Tibial nerve (tissue), 4 donors: Measurements from ENCODE around the gene TCF4. TPM values are rescaled to one million over a fixed set of nuclear protein-coding genes. Genes with fewer than 3 reads are reported as not detected.

Experiments used
- DNase-seq, 2 donors: peaks; one replicate each; pipeline ENCODE4 v3.0.0-alpha.2; 2019; ENCODE audit warnings: low spot score in 2 of 2
- H3K27ac ChIP-seq, 4 donors: fragments of 200-600 bp; sonication (generic) in 3 of 4; one replicate each; pipeline ENCODE4 v1.5.1; 2017 to 2019; ENCODE audit warnings: mild to moderate bottlenecking in 1 of 4
- H3K27me3 ChIP-seq, 2 donors: fragments of 200-600 bp; sonication (generic) in 1 of 2; one replicate each; pipeline versions ENCODE4 v1.5.1 to v1.6.0; 2017 to 2019
- H3K36me3 ChIP-seq, 3 donors: fragments of 200-600 bp; sonication (generic); one replicate each; pipeline ENCODE4 v1.5.1; 2018 to 2019
- H3K4me1 ChIP-seq, 4 donors: fragments of 200-600 bp; sonication (generic) in 3 of 4; one replicate each; pipeline ENCODE4 v1.5.1; 2017 to 2019
- H3K4me3 ChIP-seq, 4 donors: fragments of 200-600 bp; sonication (generic) in 3 of 4; one replicate each; pipeline ENCODE4 v1.5.1; 2017 to 2019; ENCODE audit warnings: mild to moderate bottlenecking in 1 of 4, moderate library complexity in 1 of 4
- H3K9me3 ChIP-seq, 4 donors: fragments of 200-600 bp; sonication (generic) in 3 of 4; one replicate each; pipeline ENCODE4 v1.5.1; 2017 to 2019
- EP300 ChIP-seq, 2 donors: sonication (generic); formaldehyde crosslinking; IDR thresholded peaks; one replicate each; pipeline ENCODE4 v1.6.1; 2017; ENCODE audit warnings: antibody characterized with exemption in 2 of 2, mild to moderate bottlenecking in 1 of 2
- POLR2A ChIP-seq, 2 donors: fragments of 450-650 bp; IDR thresholded peaks; one replicate each; pipeline ENCODE4 v1.6.1; 2017; ENCODE audit warnings: antibody characterized with exemption in 2 of 2, mild to moderate bottlenecking in 2 of 2, moderate library complexity in 2 of 2
- WGBS, 2 donors: methylation state at CpG; one replicate each; pipeline ENCODE4 v1.1.5; 2018; 5-methylcytosine and 5-hydroxymethylcytosine counted together
- total RNA-seq, 4 donors: library from RNA; depleted of rRNA; stranded (reverse); fragments of >200 nt; gene quantifications; one replicate each; pipeline ENCODE4 v1.1.0, GENCODE V29; 2016
- TF ChIP-seq, protein P1 (sequence below), 5 experiments: fragments of 200-600 bp in 3 of 5; fragments of 450-650 bp in 2 of 5; sonication (generic) in 3 of 5; IDR thresholded peaks; one replicate each; pipeline ENCODE4 v1.5.1; 2016 to 2019; ENCODE audit warnings: antibody characterized with exemption in 5 of 5, mild to moderate bottlenecking in 3 of 5, moderate library complexity in 2 of 5

The TCF4 gene
- total RNA-seq, 4 donors from 2014 or later: 100 to 157 (median 114) TPM

DNA sequence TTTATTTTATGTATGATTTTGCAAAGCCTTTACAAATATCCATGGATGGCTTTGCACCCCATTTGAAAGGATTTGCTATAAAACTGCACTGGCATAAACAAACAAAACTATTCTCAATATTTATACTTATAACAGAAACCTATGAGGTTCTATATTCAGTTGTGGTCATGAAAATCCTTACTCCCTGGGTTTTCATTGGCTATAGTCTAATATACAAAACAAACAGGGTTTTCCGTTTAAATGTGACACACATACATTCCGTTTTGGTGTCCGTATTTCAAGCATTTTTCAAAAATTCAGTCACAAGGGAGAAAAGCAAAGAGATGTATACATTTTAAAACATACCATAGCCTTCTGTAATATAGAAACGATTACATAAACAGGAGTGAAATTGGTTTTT is 100.0 kb downstream of the TCF4 start:
- TF ChIP-seq, protein P1, sequence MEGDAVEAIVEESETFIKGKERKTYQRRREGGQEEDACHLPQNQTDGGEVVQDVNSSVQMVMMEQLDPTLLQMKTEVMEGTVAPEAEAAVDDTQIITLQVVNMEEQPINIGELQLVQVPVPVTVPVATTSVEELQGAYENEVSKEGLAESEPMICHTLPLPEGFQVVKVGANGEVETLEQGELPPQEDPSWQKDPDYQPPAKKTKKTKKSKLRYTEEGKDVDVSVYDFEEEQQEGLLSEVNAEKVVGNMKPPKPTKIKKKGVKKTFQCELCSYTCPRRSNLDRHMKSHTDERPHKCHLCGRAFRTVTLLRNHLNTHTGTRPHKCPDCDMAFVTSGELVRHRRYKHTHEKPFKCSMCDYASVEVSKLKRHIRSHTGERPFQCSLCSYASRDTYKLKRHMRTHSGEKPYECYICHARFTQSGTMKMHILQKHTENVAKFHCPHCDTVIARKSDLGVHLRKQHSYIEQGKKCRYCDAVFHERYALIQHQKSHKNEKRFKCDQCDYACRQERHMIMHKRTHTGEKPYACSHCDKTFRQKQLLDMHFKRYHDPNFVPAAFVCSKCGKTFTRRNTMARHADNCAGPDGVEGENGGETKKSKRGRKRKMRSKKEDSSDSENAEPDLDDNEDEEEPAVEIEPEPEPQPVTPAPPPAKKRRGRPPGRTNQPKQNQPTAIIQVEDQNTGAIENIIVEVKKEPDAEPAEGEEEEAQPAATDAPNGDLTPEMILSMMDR (IDR thresholded peaks at IDR 0.05): no peak
- no peak for TF ChIP-seq EP300 (IDR thresholded peaks at IDR 0.05)
- TF ChIP-seq POLR2A (IDR thresholded peaks at IDR 0.05): no peak
- no peak for DNase-seq
- Histone ChIP-seq H3K4me1 (peaks cover 0 to 7% (median 0%) of the 10 kb centered on the region in 4 donors), H3K36me3 (no peaks in the 10 kb centered on the region), H3K9me3 (no peaks in the 10 kb centered on the region), H3K27me3 (no peaks in the 10 kb centered on the region), H3K4me3 (no peak overlapping the region), H3K27ac (no peak overlapping the region)
- WGBS, 2 donors: 71 to 72% methylated on average over 4 of the region's 4 CpGs

- WGBS, 2 donors: 90 to 96% methylated on average over 3 of the region's 3 CpGs
- Histone ChIP-seq H3K4me1 (peaks cover 0 to 7% (median 0%) of the 10 kb centered on the region in 4 donors), H3K27me3 (no peaks in the 10 kb centered on the region), H3K4me3 (no peak overlapping the region), H3K36me3 (no peaks in the 10 kb centered on the region), H3K27ac (no peak overlapping the region), H3K9me3 (no peaks in the 10 kb centered on the region)
- DNase-seq: no peak
- TF ChIP-seq POLR2A (IDR thresholded peaks at IDR 0.05): no peak
- TF ChIP-seq, protein P1 (IDR thresholded peaks at IDR 0.05): no peak
- no peak for TF ChIP-seq EP300 (IDR thresholded peaks at IDR 0.05)
Measured at GRCh38 chr18:55486936-55487335, 101.1 kb downstream of the TCF4 start.

DNA sequence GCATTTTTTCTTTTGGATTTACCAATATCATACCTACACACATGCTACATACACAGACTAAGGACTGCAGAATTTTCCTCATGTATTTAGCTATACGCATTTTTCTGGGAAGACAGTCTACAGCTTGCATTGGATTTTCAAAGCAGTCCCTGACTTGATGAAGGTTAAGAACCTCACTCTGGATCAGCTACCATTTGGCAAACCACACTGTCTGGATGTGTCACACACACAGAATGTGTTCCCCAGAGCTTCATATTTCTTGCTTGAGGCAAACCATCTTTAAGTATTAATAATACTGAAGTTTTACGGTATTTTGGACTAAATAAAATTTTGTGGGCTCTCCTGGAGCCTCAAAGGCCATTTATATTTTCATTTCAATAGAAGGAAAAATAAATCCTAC is 102.3 kb downstream of the TCF4 start:
- Histone ChIP-seq H3K4me3 (no peak overlapping the region), H3K36me3 (no peaks in the 10 kb centered on the region), H3K4me1 (peaks cover 0 to 7% (median 0%) of the 10 kb centered on the region in 4 donors), H3K9me3 (no peaks in the 10 kb centered on the region), H3K27ac (no peak overlapping the region), H3K27me3 (no peaks in the 10 kb centered on the region)
- 74 to 82% methylated on average over 2 of the region's 2 CpGs for WGBS, 2 donors
- DNase-seq: no peak
- TF ChIP-seq EP300 (IDR thresholded peaks at IDR 0.05): no peak
- TF ChIP-seq POLR2A (IDR thresholded peaks at IDR 0.05): no peak
- TF ChIP-seq, protein P1 (IDR thresholded peaks at IDR 0.05): no peak

- TF ChIP-seq EP300 (IDR thresholded peaks at IDR 0.05) (no peak), POLR2A (IDR thresholded peaks at IDR 0.05) (no peak)
- TF ChIP-seq, protein P1 (IDR thresholded peaks at IDR 0.05): no peak
- 56 to 68% methylated on average over 2 of the region's 2 CpGs for WGBS, 2 donors
Measured at GRCh38 chr18:55484773-55485172, 103.2 kb downstream of the TCF4 start.

GRCh38 chr18:55483266-55483871 is 104.6 kb downstream of the TCF4 start:
- TF ChIP-seq POLR2A (IDR thresholded peaks at IDR 0.05) (no peak), EP300 (IDR thresholded peaks at IDR 0.05) (no peak)
- TF ChIP-seq, protein P1 (IDR thresholded peaks at IDR 0.05): no peak

More at GRCh38 chr18:55484773-55485172, 103.2 kb downstream of the TCF4 start:
- Histone ChIP-seq H3K27me3 (no peaks in the 10 kb centered on the region), H3K4me3 (no peak overlapping the region), H3K4me1 (peaks cover 0 to 9% (median 0%) of the 10 kb centered on the region in 4 donors), H3K36me3 (no peaks in the 10 kb centered on the region), H3K27ac (no peak overlapping the region), H3K9me3 (no peaks in the 10 kb centered on the region)
- no peak for DNase-seq

More at GRCh38 chr18:55483266-55483871, 104.6 kb downstream of the TCF4 start:
- Histone ChIP-seq H3K36me3 (no peaks in the 10 kb centered on the region), H3K4me3 (no peak overlapping the region), H3K4me1 (peaks cover 0 to 18% (median 0%) of the 10 kb centered on the region in 4 donors), H3K27me3 (no peaks in the 10 kb centered on the region), H3K27ac (no peak overlapping the region), H3K9me3 (no peaks in the 10 kb centered on the region)
- DNase-seq: no peak
- whole genome bisulfite sequencing, 2 donors: 85 to 86% methylated on average over 2 of the region's 2 CpGs
